ENCODE results near the gene SCN9A.
"Not testable (repeated sequence)": the region's sequence is repeated elsewhere in the genome, so short reads cannot be mapped to it uniquely, and the experiment has no call there.

SCN9A gene

GRCh38 chr2:166238176-166238575, 137.6 kb downstream of the SCN9A start:
- DNase-seq = no peak

- DNase-seq = no peak
These were observed 141.5 kb downstream of the SCN9A start for GRCh38 chr2:166234112-166234846.

GRCh38 chr2:166233244-166233643, 142.5 kb downstream of the SCN9A start:
- no peak for DNase-seq

GRCh38 chr2:166230724-166231070, 145.0 kb downstream of the SCN9A start:
- no peak for DNase-seq

GRCh38 chr2:166230024-166230723, 145.6 kb downstream of the SCN9A start:
- DNase-seq = no peak

GRCh38 chr2:166229678-166230023, 146.1 kb downstream of the SCN9A start:
- DNase-seq = no peak

- no peak for DNase-seq
These were observed 151.5 kb downstream of the SCN9A start for GRCh38 chr2:166224197-166224596.

- DNase-seq = no peak
These were observed 152.4 kb downstream of the SCN9A start for GRCh38 chr2:166223298-166223697.

GRCh38 chr2:166211079-166211478, 164.7 kb downstream of the SCN9A start:
- no peak for DNase-seq

GRCh38 chr2:166209944-166210343, 165.8 kb downstream of the SCN9A start:
- DNase-seq = not testable (repeated sequence)

GRCh38 chr2:166209367-166209766, 166.4 kb downstream of the SCN9A start:
- not testable (repeated sequence) for DNase-seq

GRCh38 chr2:166206153-166206552, 169.6 kb downstream of the SCN9A start:
- not testable (repeated sequence) for DNase-seq

- no peak for DNase-seq
These were observed 173.0 kb downstream of the SCN9A start for GRCh38 chr2:166202778-166203177.

- DNase-seq = no peak
These were observed 178.3 kb downstream of the SCN9A start for GRCh38 chr2:166197446-166197845.

- no peak for DNase-seq
These were observed 182.3 kb downstream of the SCN9A start for GRCh38 chr2:166193407-166193806.

GRCh38 chr2:166188084-166188483, 187.7 kb downstream of the SCN9A start:
- no peak for DNase-seq

- DNase-seq = no peak
These were observed 191.0 kb downstream of the SCN9A start for GRCh38 chr2:166184789-166185188.

- no peak for DNase-seq
These were observed 194.0 kb downstream of the SCN9A start for GRCh38 chr2:166181813-166182154.

GRCh38 chr2:166180951-166181812, 194.6 kb downstream of the SCN9A start:
- DNase-seq = peak; percentile 22

GRCh38 chr2:166179201-166179600, 196.5 kb downstream of the SCN9A start:
- no peak for DNase-seq

GRCh38 chr2:166173263-166173662, 202.5 kb downstream of the SCN9A start:
- DNase-seq = no peak

GRCh38 chr2:166171216-166171615, 204.5 kb downstream of the SCN9A start:
- no peak for DNase-seq

- DNase-seq = no peak
These were observed 205.4 kb downstream of the SCN9A start for GRCh38 chr2:166170356-166170755.

GRCh38 chr2:166167449-166167848, 208.3 kb downstream of the SCN9A start:
- DNase-seq = no peak
